Stimulated activated naive CD8-positive, alpha-beta T cell treated with anti-CD3 and anti-CD28 coated beads, Interleukin-15, Interleukin-2, amounts not matched to agents 100 U/mL and 50 U/mL, for 24 hours (primary cell): Measurements from ENCODE around the gene SEMA5B.

Experiments used
- ATAC-seq: fragments of 150-1000 bp; cut with Tn5 transposase; one replicate; pipeline ENCODE4 v1.10.0; 2021
- DNase-seq: peaks from one replicate; pipeline ENCODE4 v3.0.0; 2021

Gene SEMA5B, protein sequence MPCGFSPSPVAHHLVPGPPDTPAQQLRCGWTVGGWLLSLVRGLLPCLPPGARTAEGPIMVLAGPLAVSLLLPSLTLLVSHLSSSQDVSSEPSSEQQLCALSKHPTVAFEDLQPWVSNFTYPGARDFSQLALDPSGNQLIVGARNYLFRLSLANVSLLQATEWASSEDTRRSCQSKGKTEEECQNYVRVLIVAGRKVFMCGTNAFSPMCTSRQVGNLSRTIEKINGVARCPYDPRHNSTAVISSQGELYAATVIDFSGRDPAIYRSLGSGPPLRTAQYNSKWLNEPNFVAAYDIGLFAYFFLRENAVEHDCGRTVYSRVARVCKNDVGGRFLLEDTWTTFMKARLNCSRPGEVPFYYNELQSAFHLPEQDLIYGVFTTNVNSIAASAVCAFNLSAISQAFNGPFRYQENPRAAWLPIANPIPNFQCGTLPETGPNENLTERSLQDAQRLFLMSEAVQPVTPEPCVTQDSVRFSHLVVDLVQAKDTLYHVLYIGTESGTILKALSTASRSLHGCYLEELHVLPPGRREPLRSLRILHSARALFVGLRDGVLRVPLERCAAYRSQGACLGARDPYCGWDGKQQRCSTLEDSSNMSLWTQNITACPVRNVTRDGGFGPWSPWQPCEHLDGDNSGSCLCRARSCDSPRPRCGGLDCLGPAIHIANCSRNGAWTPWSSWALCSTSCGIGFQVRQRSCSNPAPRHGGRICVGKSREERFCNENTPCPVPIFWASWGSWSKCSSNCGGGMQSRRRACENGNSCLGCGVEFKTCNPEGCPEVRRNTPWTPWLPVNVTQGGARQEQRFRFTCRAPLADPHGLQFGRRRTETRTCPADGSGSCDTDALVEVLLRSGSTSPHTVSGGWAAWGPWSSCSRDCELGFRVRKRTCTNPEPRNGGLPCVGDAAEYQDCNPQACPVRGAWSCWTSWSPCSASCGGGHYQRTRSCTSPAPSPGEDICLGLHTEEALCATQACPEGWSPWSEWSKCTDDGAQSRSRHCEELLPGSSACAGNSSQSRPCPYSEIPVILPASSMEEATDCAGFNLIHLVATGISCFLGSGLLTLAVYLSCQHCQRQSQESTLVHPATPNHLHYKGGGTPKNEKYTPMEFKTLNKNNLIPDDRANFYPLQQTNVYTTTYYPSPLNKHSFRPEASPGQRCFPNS

DNA sequence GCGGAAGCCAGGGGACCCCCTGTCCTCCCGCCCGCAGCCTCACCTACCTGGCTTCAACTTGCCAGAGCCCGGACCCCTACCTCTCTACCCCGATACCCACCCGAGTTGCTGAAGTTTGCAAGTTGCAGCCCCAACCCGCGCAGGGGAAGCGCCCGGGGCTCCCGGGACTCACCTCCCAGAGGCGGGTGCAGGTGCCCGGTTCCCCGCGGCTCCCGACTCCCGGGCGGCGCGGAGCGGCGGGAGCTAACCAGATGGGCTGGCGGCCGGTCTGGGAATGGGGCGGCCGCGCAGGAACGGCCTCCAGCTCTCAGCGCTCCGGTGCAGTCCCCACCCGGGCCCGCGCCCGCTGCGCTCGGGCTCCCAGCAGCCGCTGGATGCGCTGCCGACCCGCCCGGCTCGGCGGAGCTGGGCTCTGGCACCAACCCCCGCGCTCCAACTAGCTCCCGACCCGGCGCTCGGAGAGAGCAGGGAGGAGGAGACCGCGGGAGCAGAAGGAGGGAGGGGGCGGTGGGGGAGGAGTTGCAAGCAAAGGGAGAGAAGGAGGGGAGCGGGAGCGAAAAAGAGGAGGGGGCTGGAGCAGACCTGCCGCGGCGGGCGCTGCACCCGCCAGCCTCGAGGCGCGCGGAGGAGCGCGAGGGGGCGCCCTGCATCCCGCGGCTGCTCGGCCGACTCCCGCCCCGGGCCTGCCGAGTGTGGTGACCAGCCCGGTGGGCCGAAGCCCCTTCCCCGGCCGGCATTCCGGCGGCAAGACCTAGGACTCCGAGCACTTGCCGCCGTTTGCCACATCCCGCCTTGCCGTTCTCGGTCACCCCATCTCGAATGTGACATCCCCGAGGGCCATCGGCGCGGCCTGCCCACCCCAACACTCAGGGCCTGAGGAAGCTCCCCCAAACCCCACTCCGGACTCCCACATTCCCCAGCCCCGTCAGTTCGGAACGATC lies at the start of gene SEMA5B:
SEMA5B (minus strand) TSS at position 472 of the 941 bp plus-strand sequence. CDS start 66,500 bp downstream, outside the sequence.
- ATAC-seq (peak; percentile 45), DNase-seq (peak; percentile 24)

GRCh38 chr3:123076496-123077418 lies 49.2 kb upstream of the SEMA5B start:
- ATAC-seq (no peak), DNase-seq (no peak)

GRCh38 chr3:123076112-123076495 lies 48.5 kb upstream of the SEMA5B start:
- ATAC-seq, result no peak

GRCh38 chr3:123075359-123075758 lies 47.8 kb upstream of the SEMA5B start:
- ATAC-seq (no peak), DNase-seq (no peak)

More at GRCh38 chr3:123076112-123076495, 48.5 kb upstream of the SEMA5B start:
- DNase-seq, result no peak

- ATAC-seq (no peak), DNase-seq (no peak)
Observed at GRCh38 chr3:123072564-123072963, 45.0 kb upstream of the SEMA5B start.

GRCh38 chr3:123072152-123072551 lies 44.6 kb upstream of the SEMA5B start:
- ATAC-seq (no peak), DNase-seq (no peak)

DNA sequence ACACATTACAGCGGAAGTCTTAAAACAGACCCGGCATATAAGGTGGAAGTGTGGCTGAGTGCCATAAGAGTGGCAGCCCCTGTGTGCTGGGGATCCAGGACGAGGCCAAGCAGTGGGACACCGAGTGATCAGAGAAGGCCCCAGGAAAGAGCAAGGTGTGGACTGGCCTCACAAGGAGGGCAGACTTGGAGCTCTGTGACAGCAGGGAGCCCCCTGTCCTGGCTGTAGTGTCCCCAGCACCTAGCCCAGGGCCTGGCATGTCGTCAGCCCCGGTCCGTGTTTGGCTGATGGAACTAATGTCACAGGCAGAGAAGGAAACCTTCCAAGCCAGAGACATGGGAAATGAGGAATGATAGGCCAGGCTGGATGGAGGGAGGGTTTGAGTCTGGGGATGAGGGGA lies 44.0 kb upstream of the SEMA5B start:
- ATAC-seq, result no peak
- DNase-seq, result no peak

DNA sequence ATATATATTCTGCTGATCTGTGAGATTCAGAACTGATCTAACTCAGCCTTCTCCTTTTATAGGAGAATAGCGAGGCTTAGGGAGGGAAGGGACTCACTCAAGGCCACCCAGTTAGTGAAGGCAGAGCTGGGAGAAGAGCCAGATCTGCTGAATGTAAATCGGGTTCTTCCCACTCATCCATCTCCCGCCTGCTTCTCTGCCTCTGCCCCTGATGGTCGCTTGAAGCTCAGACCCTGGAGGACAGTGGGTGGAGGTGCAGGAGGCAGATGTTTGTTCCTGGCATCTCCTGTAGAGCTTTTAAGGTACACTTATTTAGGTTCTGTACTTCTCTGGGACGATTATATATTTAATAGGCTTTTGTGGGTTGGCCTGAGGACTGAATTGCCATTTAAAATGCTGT lies 43.6 kb upstream of the SEMA5B start:
- ATAC-seq, result no peak
- DNase-seq, result no peak

- DNase-seq, result no peak
- no peak for ATAC-seq
Observed at GRCh38 chr3:123070510-123070909, 42.9 kb upstream of the SEMA5B start.

DNA sequence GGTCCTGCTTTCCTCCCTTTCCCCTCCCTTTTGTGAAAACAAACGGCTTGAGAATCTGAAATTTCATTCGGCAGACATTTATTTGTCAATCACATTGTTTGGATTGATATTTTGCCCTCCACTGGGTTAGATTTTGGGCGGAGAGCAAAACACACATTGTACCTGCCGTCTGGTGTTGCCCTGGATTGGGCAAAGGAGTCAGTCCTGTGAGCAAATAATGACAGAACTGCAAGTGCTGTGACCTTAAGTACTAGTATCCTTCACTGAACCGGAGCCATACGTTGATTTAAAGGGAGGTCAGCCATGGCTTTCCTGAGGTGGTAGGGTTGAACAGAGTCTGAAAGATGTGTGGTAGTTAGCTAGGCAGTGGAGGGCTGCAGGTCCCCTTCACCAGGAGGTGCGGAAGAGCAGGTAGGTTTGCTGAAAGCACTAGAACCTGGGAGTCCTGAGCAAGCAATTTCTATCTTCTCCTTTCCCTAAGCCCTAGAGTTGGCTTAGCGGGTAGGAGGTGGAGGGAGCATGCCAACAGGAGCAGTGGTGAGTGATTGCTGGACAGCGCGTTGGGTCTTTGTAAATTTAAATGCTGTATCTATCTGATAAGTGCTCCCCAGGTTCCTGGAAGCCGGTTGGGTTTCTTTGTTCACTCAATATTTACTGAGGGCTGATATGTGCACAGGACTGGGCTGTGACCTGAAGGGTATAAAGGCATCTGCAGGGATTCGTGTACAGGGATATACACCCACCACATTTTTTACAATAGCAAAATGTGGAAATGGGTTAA lies 41.2 kb upstream of the SEMA5B start:
- DNase-seq (no peak), ATAC-seq (no peak)

- ATAC-seq, result peak; percentile 31
- DNase-seq, result peak; percentile 42
Observed at GRCh38 chr3:123067689-123068600, 40.4 kb upstream of the SEMA5B start.

GRCh38 chr3:123066896-123067688 lies 39.5 kb upstream of the SEMA5B start, which contains the start of gene PDIA5:
Gene PDIA5, plus strand, starts transcription at chr3:123067025. Its CDS starts 140 bp downstream, at chr3:123067165.
- DNase-seq (peak; percentile 87), ATAC-seq (peak; percentile 90)

GRCh38 chr3:123066599-123066895 lies 39.0 kb upstream of the SEMA5B start:
- no peak for DNase-seq
- no peak for ATAC-seq

GRCh38 chr3:123064914-123065313 lies 37.4 kb upstream of the SEMA5B start:
- DNase-seq (no peak), ATAC-seq (peak; percentile 63)

GRCh38 chr3:123064506-123064905 lies 36.9 kb upstream of the SEMA5B start:
- DNase-seq (no peak), ATAC-seq (no peak)

DNA sequence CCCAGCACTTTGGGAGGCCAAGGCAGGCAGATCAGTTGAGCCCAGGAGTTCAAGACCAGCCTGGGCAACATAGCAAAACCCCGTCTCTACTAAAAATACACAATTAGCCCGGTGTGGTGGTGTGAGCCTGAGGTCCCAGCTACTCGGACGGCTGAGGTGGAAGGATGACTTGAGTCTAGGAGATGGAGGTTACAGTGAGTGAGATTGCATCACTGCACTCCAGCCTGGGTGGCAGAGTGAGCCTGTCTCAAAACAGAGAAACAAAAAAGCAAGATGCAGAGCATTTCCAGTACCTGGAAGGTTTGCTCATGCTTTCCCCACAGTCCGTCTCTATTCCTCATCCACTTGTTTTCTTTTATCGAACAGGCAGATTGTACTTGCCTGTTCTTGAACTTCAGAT lies 35.5 kb upstream of the SEMA5B start:
- ATAC-seq (no peak), DNase-seq (no peak)

DNA sequence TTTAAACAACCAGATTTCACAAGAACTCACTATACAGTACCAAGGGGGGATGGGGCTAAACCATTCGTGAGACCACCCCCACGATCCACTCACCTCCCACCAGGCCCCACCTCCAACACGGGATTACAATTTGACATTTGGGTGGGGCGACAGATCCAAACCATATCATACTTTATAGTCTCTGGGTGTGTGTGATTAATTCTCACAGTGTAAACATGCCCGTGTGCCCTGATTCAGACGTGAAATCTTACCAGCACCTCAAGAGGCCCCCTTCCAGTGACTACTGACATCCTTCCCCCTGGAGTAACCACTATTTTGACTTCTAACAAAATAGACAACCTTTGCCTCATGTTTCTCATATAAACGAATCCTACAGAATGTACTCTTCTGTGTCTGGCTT lies 34.3 kb upstream of the SEMA5B start:
- DNase-seq (no peak), ATAC-seq (no peak)

DNA sequence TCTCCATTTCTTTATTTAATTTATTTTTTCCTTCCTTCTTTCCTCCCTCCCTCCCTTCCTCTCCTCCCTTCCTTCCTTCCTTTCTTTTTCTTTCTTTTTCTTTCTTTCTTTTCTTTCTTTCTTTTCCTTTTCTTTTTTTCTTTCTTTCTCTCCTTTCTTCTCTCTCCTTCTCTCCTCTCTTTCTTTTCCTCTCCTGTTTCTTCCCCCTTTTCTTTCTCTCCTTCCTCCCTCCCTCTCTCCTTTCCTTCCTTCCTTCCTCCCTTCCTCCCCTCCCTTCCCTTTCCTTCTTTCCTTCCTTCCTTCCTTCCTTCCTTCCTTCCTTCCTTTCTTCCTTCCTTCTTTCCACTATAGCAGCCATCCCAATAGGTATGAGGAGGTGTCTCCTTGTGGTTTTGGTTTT lies 32.5 kb upstream of the SEMA5B start:
- DNase-seq, result no peak
- ATAC-seq, result no peak
